CMK (cell line): ENCODE measurements around the gene MEIOB.

ENCODE experiments used
- DNase-seq: peaks from one replicate; pipeline ENCODE4 v3.0.0-alpha.2; 2010; ENCODE audit warnings: low read depth

The MEIOB gene

DNA sequence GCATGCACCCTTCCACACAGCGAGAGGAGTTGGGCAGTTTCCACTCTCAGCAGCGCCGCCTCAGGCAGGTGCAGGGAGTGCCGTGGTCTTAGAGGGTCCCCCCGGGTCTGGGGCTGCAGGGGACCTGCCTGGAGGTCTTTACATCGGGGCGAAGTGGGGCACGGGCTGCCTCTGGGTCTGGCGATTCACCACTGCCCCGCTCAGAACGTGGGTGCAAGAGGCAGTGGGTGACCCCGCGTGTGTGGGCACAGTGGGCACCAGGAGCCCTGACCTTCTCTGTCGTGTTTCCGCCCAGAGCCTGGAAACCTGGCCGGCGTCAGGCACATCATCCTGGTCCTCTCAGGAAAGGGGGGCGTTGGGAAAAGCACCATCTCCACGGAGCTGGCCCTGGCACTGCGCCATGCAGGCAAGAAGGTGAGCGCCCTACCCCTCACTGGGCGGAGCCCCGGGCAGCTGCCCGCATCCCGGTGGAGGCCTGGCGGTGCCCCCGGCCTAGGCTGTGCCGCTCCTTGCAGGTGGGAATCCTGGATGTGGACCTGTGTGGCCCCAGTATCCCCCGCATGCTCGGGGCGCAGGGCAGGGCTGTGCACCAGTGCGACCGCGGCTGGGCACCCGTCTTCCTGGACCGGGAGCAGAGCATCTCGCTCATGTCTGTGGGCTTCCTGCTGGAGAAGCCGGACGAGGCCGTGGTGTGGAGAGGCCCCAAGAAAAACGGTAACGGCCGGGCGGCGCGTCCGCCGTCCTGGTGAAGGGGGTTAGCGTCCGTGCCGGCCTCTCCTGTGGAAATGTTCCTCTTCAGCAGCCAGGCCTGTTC lies 85.5 kb downstream of the MEIOB start:
- no peak for DNase-seq

GRCh38 chr16:1785846-1786170 lies 86.2 kb downstream of the MEIOB start:
- no peak for DNase-seq

DNA sequence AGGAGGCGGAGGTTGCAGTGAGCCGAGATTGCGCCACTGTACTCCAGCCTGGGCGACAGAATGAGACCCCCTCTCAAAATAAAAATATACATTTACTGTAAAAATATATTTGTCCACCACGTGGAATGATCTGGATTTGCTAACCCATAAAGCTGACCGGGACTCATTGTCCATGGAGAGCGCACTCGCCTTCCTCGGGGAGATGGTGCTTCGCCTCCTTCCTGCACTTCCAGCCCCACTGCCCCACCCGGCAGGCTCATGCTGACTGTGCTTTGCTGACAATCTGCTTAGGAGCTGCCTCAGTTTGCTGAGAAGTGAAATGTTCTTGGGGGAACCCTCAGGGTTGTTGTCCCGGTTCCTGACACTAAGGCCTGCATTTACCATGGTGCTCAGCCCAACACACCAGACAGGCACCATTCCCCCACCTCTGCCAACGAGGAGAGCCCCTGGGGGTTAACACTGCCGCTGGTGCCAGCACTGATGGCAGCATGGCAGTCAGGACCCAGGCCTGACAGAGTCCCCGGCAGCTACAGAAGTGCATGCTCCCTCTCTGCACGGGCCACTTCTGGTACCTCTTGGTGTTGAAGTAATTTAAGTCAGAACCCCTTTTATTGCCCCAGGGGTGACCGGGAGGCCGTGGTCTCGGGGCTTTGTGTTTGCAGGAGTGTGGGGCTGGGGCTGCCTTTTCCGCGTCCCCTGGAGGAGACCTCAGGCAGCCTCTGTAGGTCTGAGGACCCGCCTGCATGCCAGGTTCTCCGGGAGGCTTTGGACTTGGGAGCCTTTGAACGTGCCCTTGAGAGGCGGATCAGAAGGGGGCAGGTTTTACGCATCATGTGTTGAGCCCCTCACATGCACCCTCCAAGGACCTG lies 86.8 kb downstream of the MEIOB start:
- DNase-seq, result no peak
